GM10266 (cell line): ENCODE measurements around the gene STAT4.

Experiments used
- DNase-seq: peaks from one replicate; pipeline ENCODE4 v3.0.0; 2012; ENCODE audit errors: extremely low spot score
- CTCF ChIP-seq: IDR thresholded peaks from 2 replicates; pipeline ENCODE4 v1.5.1; 2012; ENCODE audit warnings: mild to moderate bottlenecking, low read depth; ENCODE audit not compliant: control insufficient read depth, insufficient read depth; ENCODE audit errors: missing control alignments

STAT4 gene

GRCh38 chr2:190987938-190988337, 162.9 kb downstream of the STAT4 start:
- no peak for DNase-seq
- TF ChIP-seq CTCF, result no peak

- DNase-seq, result no peak
- no peak for TF ChIP-seq CTCF
Observed at GRCh38 chr2:190987116-190987515, 163.7 kb downstream of the STAT4 start.

DNA sequence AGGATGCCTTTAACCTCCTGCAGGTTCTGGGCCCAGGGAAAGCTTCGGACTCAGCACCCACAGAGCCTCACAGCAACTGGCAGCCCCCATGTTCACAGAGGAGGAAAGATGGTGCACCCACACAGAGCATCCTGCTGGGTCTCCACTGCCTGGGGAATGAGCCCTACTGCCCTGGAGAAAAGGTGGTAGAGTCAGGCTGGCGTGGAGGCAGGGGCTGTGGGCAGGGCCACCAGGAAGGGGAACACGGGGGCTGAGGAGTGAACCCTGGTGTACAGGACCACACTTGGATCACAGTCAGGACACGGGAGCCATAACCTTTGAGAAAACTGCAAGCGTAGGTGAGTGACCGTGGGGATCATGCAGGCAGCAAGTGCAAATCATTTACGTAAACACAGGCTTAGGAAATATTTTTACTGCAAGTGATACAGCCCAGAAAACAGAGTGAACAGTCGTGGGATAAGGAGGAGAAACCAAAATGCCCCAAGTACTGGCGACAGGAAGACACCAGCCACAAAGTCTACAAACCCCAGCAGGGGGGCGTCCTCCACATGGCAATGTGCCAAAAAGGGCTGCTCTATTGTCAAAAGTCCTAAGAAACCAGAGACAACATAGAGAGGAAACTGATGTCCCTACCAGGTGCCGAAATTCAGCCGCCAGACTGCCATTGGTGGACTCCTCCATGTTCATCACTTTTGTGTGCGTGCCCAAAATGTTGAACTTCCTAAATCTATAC, 164.4 kb downstream of the STAT4 start:
- TF ChIP-seq CTCF, result no peak
- no peak for DNase-seq

GRCh38 chr2:190984595-190984994, 166.2 kb downstream of the STAT4 start:
- no peak for TF ChIP-seq CTCF
- DNase-seq, result no peak

DNA sequence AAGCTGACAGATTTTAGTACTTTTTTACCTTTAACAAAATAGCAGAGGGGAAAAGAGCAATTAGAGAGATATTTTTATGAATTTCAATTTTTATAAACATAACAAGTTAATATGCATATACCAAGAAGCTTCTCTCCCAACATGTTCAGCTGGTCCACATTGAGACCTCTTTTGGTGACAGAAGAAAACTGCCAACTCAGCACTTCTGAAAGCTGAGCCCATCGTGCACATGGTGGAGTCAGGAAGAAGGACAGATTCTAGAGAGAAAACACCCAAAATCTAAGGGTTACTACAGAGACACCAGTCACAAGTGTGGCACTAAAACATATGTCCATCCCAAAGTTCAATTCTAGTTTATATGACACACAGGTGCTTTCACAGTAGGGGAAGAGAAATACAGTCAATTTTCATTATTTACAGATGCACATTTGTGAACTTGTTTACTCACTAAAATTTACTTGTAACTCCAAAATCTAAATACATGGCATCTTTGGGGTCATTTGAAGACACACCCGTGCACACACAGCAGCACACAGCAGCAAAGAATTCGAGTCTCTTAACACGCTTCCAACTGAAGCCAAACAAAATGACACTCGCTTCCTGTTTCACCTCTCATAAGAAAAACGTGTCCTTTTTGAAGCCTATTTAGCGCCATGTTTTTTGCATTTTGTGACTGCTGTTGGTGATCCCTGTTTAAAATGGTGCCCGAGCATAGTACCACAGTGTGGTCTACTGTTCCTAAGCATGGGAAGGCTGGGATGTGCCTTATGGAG, 168.3 kb downstream of the STAT4 start:
- no peak for DNase-seq
- TF ChIP-seq CTCF, result no peak

DNA sequence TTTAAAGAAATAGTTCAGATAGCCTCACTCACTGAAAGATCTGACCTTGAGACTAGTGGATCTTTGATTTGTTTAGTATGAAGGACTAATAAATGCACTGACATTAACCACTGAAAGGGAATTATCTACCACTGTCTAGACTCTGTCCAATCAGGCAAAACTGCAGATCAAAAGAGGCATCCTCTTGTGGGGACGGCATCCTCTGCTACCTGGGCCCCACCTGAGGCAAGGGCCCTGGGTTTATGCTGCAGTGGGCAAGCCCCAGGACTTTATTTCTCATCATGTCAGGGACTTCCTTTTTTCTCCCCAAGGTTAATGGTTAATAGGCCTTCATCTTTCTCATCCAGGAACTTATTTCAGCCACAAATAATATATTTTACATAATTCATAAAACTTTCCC, 169.1 kb downstream of the STAT4 start:
- TF ChIP-seq CTCF, result no peak
- DNase-seq, result no peak

DNA sequence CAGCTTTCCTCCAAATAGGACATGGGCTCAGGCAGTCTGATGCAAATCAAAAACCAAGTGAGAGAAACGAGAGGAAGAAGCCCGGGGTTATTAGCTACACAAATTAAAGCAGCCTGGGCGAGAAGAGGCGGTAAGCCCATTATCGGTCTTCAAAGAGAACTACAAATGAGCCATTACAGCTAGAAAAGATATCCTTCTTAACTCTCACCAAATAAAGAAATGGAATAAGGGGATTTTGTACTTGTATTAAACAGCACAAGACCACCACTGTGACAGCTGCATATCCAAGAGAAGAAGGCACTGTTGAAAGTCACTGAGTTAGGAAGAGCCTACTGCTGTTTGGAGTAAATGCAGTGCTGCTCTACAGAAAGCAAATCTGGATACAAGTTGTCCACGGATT, 169.5 kb downstream of the STAT4 start:
- no peak for DNase-seq
- no peak for TF ChIP-seq CTCF
